Subcutaneous abdominal adipose tissue (tissue), 5 donors: ENCODE results near the gene MRGPRG.

ENCODE experiments used
- H3K27ac ChIP-seq: one replicate; pipeline ENCODE4 v1.7.0; 2013; ENCODE audit warnings: low read depth, mild to moderate bottlenecking, inconsistent platforms, low read length, moderate library complexity
- H3K27me3 ChIP-seq, 5 donors: one replicate each; pipeline ENCODE4 v1.7.0; 2013; ENCODE audit warnings: low read length in 5 of 5, inconsistent platforms in 1 of 5; ENCODE audit not compliant: control insufficient read depth in 5 of 5, insufficient read depth in 4 of 5
- H3K36me3 ChIP-seq, 5 donors: one replicate each; pipeline ENCODE4 v1.7.0; 2013; ENCODE audit warnings: low read length in 5 of 5; ENCODE audit not compliant: control insufficient read depth in 5 of 5, insufficient read depth in 5 of 5
- H3K4me1 ChIP-seq, 5 donors: one replicate each; pipeline ENCODE4 v1.7.0; 2013; ENCODE audit warnings: low read length in 5 of 5, mild to moderate bottlenecking in 3 of 5, moderate library complexity in 1 of 5; ENCODE audit not compliant: control insufficient read depth in 5 of 5, insufficient read depth in 5 of 5
- H3K4me3 ChIP-seq, 5 donors: one replicate each; pipeline ENCODE4 v1.7.0; 2013; ENCODE audit warnings: low read length in 5 of 5, low read depth in 1 of 5
- H3K9ac ChIP-seq, 5 donors: one replicate each; pipeline ENCODE4 v1.7.0; 2013; ENCODE audit warnings: low read length in 5 of 5, mild to moderate bottlenecking in 4 of 5, moderate library complexity in 3 of 5
- H3K9me3 ChIP-seq, 5 donors: one replicate each; pipeline ENCODE4 v1.7.0; 2013; ENCODE audit warnings: low read length in 5 of 5; ENCODE audit not compliant: control insufficient read depth in 5 of 5
- donor health status: healthy.
- donor health status: healthy.
- donor health status: healthy.
- donor health status: healthy.
- donor health status: healthy.

MRGPRG gene

GRCh38 chr11:3225826-3226750 is 7.5 kb upstream of the MRGPRG start:
- no peaks in the 10 kb centered on the region for H3K9me3 ChIP-seq
- peaks cover 0 to 13% (median 3%) of the 10 kb centered on the region in 5 donors for H3K4me1 ChIP-seq
- peaks cover 36 to 52% (median 41%) of the 10 kb centered on the region in 5 donors for H3K27me3 ChIP-seq
- H3K27ac ChIP-seq: no peak overlapping the region
- H3K4me3 ChIP-seq: no peak overlapping the region
- H3K9ac ChIP-seq: no peak overlapping the region
- H3K36me3 ChIP-seq: no peaks in the 10 kb centered on the region

GRCh38 chr11:3225159-3225758 is 6.6 kb upstream of the MRGPRG start:
- no peaks in the 10 kb centered on the region for H3K9me3 ChIP-seq
- peaks cover 0 to 19% (median 7%) of the 10 kb centered on the region in 5 donors for H3K4me1 ChIP-seq
- no peak overlapping the region for H3K9ac ChIP-seq
- H3K4me3 ChIP-seq: no peak overlapping the region
- no peaks in the 10 kb centered on the region for H3K36me3 ChIP-seq
- H3K27ac ChIP-seq: no peak overlapping the region
- H3K27me3 ChIP-seq: peaks cover 36 to 53% (median 41%) of the 10 kb centered on the region in 5 donors

- Histone ChIP-seq H3K4me1 (peaks cover 0 to 19% (median 7%) of the 10 kb centered on the region in 5 donors), H3K36me3 (no peaks in the 10 kb centered on the region), H3K9me3 (no peaks in the 10 kb centered on the region), H3K27ac (no peak overlapping the region), H3K4me3 (no peak overlapping the region), H3K9ac (no peak overlapping the region), H3K27me3 (peaks cover 32 to 55% (median 37%) of the 10 kb centered on the region in 5 donors)
Measured at GRCh38 chr11:3224401-3225057, 5.9 kb upstream of the MRGPRG start.

GRCh38 chr11:3223932-3224381 is 5.3 kb upstream of the MRGPRG start:
- Histone ChIP-seq H3K36me3 (no peaks in the 10 kb centered on the region), H3K9ac (no peak overlapping the region), H3K4me3 (no peak overlapping the region), H3K27ac (no peak overlapping the region), H3K27me3 (peaks cover 30 to 58% (median 41%) of the 10 kb centered on the region in 5 donors), H3K4me1 (peaks cover 0 to 19% (median 7%) of the 10 kb centered on the region in 5 donors), H3K9me3 (no peaks in the 10 kb centered on the region)

- Histone ChIP-seq H3K27me3 (peaks cover 30 to 65% (median 48%) of the 10 kb centered on the region in 5 donors), H3K4me3 (no peak overlapping the region), H3K9ac (no peak overlapping the region), H3K36me3 (no peaks in the 10 kb centered on the region), H3K9me3 (no peaks in the 10 kb centered on the region), H3K4me1 (peaks cover 0 to 19% (median 7%) of the 10 kb centered on the region in 5 donors), H3K27ac (no peak overlapping the region)
Measured at GRCh38 chr11:3222941-3223915, 4.6 kb upstream of the MRGPRG start.

GRCh38 chr11:3222003-3222855 is 3.6 kb upstream of the MRGPRG start:
- Histone ChIP-seq H3K9me3 (no peaks in the 10 kb centered on the region), H3K4me3 (no peak overlapping the region), H3K36me3 (no peaks in the 10 kb centered on the region), H3K27ac (no peak overlapping the region), H3K4me1 (peaks cover 0 to 15% (median 3%) of the 10 kb centered on the region in 5 donors), H3K27me3 (peaks cover 31 to 70% (median 52%) of the 10 kb centered on the region in 5 donors), H3K9ac (no peak overlapping the region)

- H3K4me3 ChIP-seq: no peak overlapping the region
- H3K9ac ChIP-seq: no peak overlapping the region
- H3K27me3 ChIP-seq: peaks cover 31 to 72% (median 52%) of the 10 kb centered on the region in 5 donors
- H3K36me3 ChIP-seq: no peaks in the 10 kb centered on the region
- no peak overlapping the region for H3K27ac ChIP-seq
- H3K9me3 ChIP-seq: no peaks in the 10 kb centered on the region
- H3K4me1 ChIP-seq: peaks cover 0 to 15% (median 3%) of the 10 kb centered on the region in 5 donors
Measured at GRCh38 chr11:3221408-3222002, 2.9 kb upstream of the MRGPRG start.

GRCh38 chr11:3220521-3221407 is 2.2 kb upstream of the MRGPRG start:
- no peak overlapping the region for H3K27ac ChIP-seq
- H3K9ac ChIP-seq: no peak overlapping the region
- H3K9me3 ChIP-seq: no peaks in the 10 kb centered on the region
- peaks cover 35 to 75% (median 57%) of the 10 kb centered on the region in 5 donors for H3K27me3 ChIP-seq
- peaks cover 0 to 11% (median 3%) of the 10 kb centered on the region in 5 donors for H3K4me1 ChIP-seq
- no peaks in the 10 kb centered on the region for H3K36me3 ChIP-seq
- no peak overlapping the region for H3K4me3 ChIP-seq
